ENCODE data around the gene MYBPC2. TPM values are rescaled to one million over a fixed set of nuclear protein-coding genes. Genes with fewer than 3 reads are reported as not detected.

Gene MYBPC2
- total RNA-seq, 4 donors from 2014 or later: 358 to 988 (median 442) TPM

DNA sequence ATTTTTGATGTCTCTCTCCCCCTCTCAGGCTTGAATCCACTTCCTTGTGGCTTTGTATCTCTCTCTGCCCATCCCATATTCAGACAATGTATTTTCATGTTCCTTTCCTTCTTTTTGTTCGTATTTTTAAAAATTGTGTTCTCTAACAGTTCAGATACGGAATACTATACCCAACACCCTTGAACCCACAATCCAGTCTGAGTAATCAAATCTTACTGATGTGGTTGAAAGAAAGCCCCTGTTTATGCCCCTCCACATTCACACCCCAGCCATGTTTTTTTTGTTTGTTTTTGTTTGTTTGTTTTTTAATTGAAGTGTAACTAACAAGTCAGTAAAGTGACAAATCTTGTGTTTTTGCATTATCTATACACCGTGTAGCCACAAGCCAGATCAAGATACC lies 12.6 kb upstream of the MYBPC2 start:
- TF ChIP-seq, protein P1, sequence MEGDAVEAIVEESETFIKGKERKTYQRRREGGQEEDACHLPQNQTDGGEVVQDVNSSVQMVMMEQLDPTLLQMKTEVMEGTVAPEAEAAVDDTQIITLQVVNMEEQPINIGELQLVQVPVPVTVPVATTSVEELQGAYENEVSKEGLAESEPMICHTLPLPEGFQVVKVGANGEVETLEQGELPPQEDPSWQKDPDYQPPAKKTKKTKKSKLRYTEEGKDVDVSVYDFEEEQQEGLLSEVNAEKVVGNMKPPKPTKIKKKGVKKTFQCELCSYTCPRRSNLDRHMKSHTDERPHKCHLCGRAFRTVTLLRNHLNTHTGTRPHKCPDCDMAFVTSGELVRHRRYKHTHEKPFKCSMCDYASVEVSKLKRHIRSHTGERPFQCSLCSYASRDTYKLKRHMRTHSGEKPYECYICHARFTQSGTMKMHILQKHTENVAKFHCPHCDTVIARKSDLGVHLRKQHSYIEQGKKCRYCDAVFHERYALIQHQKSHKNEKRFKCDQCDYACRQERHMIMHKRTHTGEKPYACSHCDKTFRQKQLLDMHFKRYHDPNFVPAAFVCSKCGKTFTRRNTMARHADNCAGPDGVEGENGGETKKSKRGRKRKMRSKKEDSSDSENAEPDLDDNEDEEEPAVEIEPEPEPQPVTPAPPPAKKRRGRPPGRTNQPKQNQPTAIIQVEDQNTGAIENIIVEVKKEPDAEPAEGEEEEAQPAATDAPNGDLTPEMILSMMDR (IDR thresholded peaks at IDR 0.05 in 4 of 5, conservative IDR thresholded peaks at IDR 0.05 in 1 of 5): no peak
- no peak for TF ChIP-seq POLR2A (IDR thresholded peaks at IDR 0.05)
- intact Hi-C loops (cut with DNase I; ENCODE audit: low total_unique reads): no loop called here
- no peak for ATAC-seq
- no peaks in the 10 kb centered on the region for H3K36me3 ChIP-seq
- peaks cover 2 to 22% (median 11%) of the 10 kb centered on the region in 3 donors for H3K27me3 ChIP-seq
- no peak for DNase-seq
- in situ Hi-C loops (cut with MboI; ENCODE audit: low sequenced_read_pairs in 4 of 4): no loop called here
- peaks cover 0 to 8% of the 10 kb centered on the region in 2 donors for H3K4me1 ChIP-seq
- H3K27ac ChIP-seq: no peak overlapping the region
- no peaks in the 10 kb centered on the region for H3K9me3 ChIP-seq
- no peak overlapping the region for H3K4me3 ChIP-seq

DNA sequence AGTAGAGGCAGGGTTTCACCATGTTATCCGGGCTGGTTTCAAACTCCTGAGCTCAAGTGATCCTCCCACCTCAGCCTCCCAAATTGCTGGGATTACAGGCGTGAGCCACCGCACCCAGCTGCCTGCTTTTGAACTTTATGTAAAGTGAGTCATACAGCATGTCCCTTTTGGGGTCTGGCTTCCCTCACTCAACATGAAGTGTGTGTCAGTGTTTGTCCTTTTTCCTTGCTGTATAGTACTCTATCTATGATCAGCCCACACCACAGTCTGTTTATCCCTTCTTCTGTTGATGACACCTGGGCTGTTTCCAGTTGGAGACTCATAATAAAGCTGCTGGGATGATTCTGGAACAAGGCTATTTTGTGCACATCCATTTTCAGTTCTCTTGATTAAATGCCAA lies 11.9 kb upstream of the MYBPC2 start:
- H3K4me3 ChIP-seq: no peak overlapping the region
- no peak for ATAC-seq
- H3K27me3 ChIP-seq: peaks cover 2 to 22% (median 11%) of the 10 kb centered on the region in 3 donors
- no peaks in the 10 kb centered on the region for H3K9me3 ChIP-seq
- H3K27ac ChIP-seq: no peak overlapping the region
- no peak for DNase-seq
- intact Hi-C loops (cut with DNase I; ENCODE audit: low total_unique reads): no loop called here
- TF ChIP-seq, protein P1 (IDR thresholded peaks at IDR 0.05 in 4 of 5, conservative IDR thresholded peaks at IDR 0.05 in 1 of 5): no peak
- no peak for TF ChIP-seq POLR2A (IDR thresholded peaks at IDR 0.05)
- H3K36me3 ChIP-seq: no peaks in the 10 kb centered on the region
- in situ Hi-C loops (cut with MboI; ENCODE audit: low sequenced_read_pairs in 4 of 4): no loop called here
- peaks cover 0 to 8% of the 10 kb centered on the region in 2 donors for H3K4me1 ChIP-seq

DNA sequence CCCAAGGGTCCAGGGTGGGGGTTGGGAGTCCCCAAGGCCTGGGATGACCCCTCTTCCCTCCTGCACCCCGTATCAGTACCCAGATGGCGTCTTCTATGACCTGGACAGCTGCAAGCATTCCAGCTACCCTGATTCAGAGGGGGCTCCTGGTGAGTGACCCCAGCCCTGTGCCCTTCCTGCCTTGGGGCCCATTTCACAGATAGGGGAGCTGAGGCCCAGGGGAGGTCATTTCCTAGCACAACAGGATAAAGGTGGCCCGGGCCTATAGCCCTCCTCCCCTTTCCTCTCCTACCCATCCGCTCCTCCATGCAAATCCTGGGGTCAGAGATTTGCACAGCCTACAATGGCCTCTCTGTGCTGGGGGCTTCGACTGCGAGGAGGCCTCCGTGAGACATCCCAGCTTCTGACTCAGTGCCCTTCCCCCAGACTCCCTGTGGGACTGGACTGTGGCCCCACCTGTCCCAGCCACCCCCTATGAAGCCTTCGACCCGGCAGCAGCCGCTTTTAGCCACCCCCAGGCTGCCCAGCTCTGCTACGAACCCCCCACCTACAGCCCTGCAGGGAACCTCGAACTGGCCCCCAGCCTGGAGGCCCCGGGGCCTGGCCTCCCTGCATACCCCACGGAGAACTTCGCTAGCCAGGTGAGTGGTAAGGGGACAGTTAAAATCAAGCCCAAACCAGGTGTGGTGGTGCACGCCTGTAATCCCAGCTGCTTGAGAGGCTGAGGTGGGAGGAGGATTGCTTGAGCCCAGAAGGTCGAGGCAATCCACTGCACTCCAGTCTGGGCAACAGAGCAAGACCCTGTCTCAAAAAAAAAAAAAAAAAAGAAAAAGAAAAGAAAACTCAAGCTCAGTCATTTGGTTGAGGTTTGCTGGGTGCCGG lies 10.1 kb upstream of the MYBPC2 start:
- ATAC-seq (no peak), DNase-seq (no peak)
- Histone ChIP-seq H3K27me3 (peaks cover 2 to 22% (median 11%) of the 10 kb centered on the region in 3 donors), H3K27ac (no peak overlapping the region), H3K36me3 (no peaks in the 10 kb centered on the region), H3K9me3 (no peaks in the 10 kb centered on the region), H3K4me1 (peaks cover 0 to 8% of the 10 kb centered on the region in 2 donors), H3K4me3 (no peak overlapping the region)
- no peak for TF ChIP-seq POLR2A (IDR thresholded peaks at IDR 0.05)
- TF ChIP-seq, protein P1 (IDR thresholded peaks at IDR 0.05 in 4 of 5, conservative IDR thresholded peaks at IDR 0.05 in 1 of 5): no peak
- intact Hi-C loops (cut with DNase I; ENCODE audit: low total_unique reads) (no loop called here), in situ Hi-C loops (cut with MboI; ENCODE audit: low sequenced_read_pairs in 4 of 4) (no loop called here)

DNA sequence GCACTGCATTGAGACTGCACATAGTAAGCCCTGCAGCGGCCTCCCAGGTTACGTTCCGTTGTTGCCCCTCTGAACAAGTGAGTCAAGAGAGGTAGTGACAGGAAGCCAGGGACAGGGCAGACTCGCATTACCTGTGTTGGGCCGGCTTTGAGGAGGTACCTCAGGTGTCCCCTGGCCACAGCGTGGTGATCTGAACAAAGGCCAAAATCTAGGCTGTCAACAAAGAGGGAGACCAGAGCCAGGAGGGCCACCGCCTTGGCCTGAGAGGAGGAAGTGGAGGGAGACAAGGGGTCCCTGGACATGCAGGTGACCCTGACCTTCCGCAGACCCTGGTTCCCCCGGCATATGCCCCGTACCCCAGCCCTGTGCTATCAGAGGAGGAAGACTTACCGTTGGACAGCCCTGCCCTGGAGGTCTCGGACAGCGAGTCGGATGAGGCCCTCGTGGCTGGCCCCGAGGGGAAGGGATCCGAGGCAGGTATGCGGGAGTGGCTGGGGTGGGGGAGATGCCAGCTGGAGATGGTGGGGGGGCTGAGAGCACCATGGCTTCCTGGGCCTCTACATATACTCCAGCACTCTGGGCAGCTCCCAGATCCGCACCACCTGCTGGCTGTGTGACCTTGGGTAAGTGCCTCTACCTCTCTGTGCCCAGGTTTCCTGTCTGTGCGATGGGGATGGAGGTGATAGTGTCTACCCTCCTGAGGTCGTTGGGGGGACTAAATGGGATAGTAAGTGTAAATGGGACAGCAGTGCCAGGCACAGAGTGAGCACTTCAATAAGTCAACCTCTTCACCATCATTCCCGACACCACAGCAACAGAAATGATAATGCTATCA lies 9.2 kb upstream of the MYBPC2 start:
- TF ChIP-seq, protein P1 (IDR thresholded peaks at IDR 0.05 in 4 of 5, conservative IDR thresholded peaks at IDR 0.05 in 1 of 5): no peak
- no peak for TF ChIP-seq POLR2A (IDR thresholded peaks at IDR 0.05)
- in situ Hi-C loops (cut with MboI; ENCODE audit: low sequenced_read_pairs in 4 of 4) (no loop called here), intact Hi-C loops (cut with DNase I; ENCODE audit: low total_unique reads) (no loop called here)
- H3K4me3 ChIP-seq: no peak overlapping the region
- DNase-seq (no peak), ATAC-seq (no peak)
- H3K36me3 ChIP-seq: no peaks in the 10 kb centered on the region
- H3K27me3 ChIP-seq: peaks cover 2 to 21% (median 7%) of the 10 kb centered on the region in 3 donors
- H3K4me1 ChIP-seq: peaks cover 0 to 11% of the 10 kb centered on the region in 2 donors
- no peaks in the 10 kb centered on the region for H3K9me3 ChIP-seq
- no peak overlapping the region for H3K27ac ChIP-seq
